HG03439 (cell line): ENCODE measurements around the gene AGAP1.

Experiments used
- ATAC-seq: cut with Tn5 transposase; IDR thresholded peaks from one replicate; pipeline ENCODE4 v1.9.1; 2021; ENCODE audit warnings: mild to moderate bottlenecking, moderate library complexity; ENCODE audit not compliant: unreplicated experiment

The AGAP1 gene

DNA sequence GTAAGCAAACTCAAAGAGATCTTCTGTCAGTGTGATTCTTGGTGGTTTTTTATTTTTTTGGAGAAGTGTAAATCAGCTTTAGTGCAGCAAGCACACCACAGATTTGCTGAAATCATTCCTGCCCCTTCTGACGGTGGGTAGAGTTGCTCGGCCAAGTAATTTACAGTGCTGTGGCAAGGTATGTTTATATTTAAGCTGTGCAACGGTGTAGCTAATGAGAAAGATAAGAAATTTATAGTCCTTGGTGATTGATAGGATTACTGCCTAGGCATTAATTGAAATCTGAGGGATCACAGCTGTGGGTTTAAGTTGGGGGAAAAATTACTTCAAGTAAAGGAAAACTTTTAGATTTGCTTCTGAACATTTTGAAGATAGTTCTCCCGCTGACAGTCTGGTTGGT is 286.6 kb downstream of the AGAP1 start:
- no peak for ATAC-seq

DNA sequence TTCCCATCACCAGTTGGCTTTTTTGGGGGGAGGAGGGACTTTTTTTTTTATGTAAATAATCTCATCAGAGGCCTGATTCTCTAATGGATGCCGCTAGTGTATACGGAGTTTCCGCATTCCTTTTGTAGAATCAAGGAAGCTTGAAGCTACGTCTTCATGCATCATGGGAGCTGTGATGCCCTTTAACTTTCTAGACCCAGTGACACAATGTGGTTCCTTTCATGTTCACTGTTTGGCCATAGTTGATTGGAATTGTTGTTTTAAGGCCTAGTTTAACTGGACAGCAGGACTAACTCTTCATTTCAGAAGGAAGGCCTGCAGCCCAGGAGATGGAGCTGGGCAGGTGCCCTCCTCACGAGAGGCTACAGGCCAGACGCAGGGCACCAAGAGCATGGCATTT is 287.9 kb downstream of the AGAP1 start:
- ATAC-seq: no peak

DNA sequence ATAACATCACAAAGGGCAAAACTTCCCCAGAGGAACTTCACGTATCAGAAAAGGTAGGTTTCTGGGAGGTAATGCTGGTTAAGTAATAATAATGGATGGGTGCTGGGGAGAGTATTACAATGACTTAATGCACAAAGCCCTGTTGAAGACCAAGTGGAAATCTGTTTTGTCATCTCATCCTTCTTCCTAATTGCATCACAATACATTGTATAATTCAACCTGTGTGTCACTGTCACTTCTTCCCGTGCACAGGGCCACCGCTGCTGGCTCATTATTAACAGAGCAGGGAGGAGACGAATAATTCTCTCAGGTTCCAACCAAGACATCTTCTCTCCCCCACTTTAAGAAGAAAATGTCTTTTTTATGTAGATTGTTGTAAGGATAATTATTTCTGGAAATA is 290.9 kb downstream of the AGAP1 start:
- ATAC-seq: no peak

DNA sequence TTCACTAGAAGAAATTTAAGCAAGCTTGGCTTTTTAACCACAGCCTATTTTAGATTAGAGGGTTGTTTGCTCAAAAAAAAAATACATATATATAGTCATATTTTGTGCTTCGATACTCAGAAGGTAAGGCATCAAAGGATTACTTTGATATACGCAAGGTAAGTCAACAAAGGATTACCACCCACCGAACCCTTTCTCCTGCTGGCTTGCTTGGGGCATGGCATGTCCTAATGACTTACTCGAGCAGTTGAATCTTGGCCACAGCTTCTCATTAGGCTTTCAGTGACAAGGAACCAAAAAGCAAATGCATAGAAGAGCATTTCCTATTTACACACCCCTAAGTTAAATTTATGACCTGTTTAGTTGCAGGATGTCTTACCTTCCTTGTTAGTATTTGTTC is 295.7 kb downstream of the AGAP1 start:
- ATAC-seq: no peak

DNA sequence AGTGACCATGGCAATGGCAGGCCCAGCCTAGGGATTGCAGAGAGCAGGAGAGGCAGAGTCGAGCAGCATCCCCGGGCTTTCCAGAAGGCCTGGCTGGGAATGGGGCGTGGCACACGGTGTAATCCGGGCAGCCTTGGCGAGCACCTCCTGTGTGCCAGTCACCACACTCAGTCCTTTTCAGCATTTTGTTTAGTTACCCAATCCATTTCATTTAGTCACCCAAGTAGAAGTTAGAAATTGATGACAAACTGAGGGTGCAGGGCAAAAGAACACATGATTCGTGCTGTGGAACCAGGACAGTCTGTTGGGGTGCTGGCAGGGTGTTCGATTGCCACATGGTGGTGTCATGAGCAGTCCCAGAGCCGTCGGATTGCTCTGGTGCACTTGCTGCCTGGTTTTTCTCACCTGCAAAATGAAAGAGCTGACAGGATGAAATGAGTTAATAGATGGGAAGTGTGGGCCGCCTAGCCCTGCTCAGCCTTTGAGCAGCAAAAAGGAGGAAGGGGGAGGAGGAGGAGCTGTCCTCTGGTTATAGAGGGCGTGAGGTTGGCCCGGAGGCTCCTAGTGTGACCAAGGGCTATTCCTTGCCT is 299.4 kb downstream of the AGAP1 start:
- no peak for ATAC-seq

DNA sequence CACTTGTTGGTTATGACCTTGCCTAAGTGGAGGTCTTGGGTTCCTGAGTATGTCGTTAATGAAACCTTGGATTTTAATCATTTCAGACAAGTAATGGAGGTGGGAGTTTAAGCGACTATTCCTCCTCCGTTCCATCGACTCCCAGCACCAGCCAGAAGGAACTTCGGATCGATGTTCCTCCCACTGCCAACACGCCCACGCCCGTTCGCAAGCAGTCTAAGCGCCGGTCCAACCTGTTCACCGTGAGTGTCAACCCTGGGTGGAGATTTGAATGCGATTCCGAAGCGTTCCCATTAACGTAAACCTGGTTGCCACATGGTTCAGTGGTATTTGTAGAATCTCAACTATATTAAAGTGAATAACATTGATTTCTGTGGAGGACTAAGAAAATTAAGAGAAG is 305.4 kb downstream of the AGAP1 start:
- no peak for ATAC-seq

DNA sequence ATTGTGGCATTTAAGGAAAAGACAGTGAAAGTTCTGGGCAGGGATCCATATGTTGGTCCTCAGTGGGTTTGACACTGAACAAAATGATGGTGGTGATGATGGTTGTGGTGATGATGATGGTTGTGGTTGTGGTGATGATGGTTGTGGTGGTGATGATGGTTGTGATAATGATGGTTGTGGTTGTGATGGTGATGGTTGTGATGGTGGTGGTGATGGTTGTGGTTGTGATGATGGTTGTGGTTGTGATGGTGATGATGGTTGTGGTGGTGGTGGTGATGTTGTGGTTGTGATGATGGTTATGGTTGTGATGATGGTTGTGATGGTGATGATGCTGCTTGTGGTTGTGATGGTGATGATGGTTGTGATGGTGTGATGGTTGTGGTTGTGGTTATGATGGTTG is 308.7 kb downstream of the AGAP1 start:
- no peak for ATAC-seq

DNA sequence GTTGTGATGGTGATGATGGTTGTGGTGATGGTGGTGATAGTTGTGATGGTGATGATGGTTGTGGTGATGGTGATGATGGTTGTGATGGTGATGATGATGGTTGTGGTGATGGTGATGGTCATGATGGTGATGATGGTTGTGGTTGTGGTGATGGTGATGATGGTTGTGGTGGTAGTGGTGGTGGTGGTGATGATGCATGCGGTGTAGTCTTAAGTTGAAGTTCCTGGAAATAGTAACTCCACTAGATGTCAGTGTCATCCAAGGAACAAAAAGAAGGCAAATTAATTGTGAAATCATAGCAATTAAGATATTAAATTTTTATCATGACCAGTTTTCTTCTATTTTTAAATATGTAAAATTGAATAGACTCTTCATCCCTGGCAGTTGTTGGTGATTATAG is 309.2 kb downstream of the AGAP1 start:
- ATAC-seq: no peak

DNA sequence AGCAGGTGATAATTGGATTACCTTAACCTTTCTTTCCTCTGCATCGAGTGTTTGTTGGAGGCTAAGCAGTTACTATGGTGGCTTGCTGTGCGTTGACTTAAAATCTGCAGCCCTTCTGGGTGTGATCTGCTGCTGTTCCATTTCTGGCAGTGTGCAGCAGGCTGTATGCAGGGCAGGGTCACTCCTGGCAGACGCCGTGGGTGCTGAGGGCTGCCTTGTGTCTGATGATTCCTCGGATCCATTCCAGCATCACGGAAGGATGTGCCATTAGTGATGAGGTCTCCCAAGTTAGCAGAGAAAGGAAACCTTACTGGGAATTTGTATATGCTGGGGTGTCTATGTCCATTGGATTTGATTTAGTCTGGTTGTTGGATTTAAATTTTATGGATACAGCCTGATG is 310.8 kb downstream of the AGAP1 start:
- ATAC-seq: no peak

DNA sequence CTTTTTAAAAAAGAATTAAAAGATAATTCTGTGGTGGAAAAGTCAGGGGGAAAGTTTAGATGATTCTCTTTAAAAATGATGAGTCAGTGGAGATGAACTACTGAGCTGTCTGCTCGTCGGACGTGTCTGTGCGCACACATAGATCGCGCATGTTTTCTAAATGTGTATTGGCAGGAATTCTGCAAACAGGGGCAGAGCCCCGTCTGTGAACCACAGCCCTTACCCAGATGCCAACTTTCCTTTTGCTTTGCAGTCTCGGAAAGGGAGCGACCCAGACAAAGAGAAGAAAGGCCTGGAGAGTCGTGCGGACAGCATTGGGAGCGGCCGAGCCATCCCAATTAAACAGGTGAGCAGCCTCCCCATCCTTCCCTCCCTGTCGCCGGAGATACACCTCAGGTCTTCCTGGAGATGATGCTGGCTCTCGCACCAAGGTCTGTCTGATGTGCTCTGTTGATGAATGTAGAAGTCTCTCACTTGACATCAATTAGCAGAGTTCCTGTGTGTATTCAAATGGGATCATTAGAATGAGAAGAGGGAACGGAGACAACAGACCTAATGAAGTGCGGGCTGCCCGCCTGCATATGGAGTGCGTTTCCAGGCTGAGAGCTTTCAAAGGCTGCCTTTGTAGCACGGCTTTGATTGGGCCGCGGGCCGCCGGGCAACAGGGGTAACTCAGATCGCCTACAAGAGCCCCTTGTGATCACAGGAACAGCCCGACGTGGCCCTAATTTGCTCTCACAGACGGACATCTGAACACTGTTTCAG is 313.3 kb downstream of the AGAP1 start:
- no peak for ATAC-seq

DNA sequence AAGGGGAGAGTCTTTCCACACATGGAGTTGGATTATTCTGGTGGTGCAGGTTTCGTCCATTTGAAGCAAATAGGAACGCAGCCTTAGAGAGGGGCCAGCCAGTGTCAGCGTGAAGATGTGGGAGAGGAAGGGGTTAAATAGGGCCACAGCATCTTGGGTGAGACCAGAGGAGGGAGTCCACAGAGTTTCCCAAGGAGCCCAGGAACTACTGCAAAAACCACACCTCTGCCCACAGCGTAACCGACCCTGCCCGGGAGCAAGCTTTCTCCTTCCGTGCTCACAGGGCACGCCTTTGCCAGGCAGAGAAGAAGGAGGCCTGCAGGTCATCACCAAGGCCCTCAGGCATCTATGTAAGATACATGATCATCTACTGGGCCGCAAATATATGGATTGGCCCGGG is 314.5 kb downstream of the AGAP1 start:
- no peak for ATAC-seq

DNA sequence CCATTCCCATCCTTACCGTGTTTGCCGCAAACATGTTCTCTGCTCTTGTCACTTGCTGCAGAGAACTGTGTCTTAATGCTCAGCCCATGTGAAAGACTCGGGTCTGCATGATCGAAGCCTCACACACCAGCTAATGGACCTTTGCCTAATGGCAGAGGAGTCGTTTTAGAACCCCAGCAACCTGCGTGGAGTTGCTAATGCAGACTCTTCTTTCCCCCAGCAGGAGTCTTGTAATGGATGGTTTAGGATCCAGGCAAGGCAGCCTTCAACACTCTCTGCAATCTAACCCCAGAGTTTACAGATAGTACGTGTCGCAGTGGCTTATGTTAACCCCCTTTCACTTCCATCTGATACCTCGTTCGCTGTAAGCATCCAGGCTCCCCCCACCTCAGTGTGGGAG is 316.4 kb downstream of the AGAP1 start:
- no peak for ATAC-seq

DNA sequence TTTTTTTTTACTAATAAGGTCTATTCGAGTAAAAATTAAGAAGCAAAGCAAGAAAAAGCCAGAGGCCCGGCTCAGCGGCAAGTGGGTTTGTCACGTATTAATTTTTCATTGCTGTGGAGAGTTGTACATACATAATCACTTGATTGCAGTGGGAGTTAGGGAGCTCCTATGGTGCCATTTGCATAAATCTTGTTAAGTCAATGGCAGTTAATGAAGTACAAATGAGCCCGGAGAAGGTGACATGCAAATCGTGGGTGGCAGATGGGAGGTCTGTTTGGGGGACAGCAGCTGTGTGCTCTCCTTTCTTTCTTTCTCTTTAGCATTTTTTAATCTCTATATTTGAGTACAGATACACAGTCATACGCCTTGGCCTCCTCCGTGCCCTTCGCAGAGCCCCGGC is 317.0 kb downstream of the AGAP1 start:
- no peak for ATAC-seq

DNA sequence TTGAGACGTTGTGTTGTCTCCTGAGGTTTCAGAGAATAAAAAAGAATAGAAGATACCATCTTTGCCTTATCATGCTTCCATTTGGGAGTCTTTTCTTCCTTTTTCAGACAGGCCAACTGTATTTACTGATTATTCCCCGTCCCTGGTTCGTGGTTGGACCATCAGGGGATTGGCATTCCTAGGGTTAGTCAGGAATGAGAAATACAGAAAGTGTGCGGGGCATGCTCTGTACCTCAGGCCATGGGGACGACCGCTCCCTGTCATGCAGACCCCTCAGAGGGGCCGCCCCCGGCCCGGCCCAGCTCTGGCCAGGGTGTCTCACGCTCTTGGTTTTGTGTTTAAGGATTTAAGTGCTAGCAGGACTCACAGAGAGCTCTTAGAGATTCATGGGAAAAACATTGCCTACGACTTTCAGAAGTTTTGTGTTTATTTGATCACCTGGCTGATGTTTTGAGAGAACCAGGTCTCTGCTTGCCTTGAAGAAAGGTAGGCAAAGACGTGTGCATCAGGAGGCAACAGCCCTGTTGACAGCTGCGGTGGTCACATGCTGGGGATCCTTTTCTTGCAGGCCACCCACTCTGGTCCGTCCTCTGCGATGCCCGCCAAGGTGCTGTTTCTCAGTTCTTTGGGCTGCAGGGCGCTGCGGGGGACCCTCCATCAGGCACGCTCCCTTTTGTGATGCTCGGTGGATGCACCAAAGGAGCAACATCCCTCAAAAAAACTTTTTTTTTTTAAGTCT is 317.8 kb downstream of the AGAP1 start:
- no peak for ATAC-seq

DNA sequence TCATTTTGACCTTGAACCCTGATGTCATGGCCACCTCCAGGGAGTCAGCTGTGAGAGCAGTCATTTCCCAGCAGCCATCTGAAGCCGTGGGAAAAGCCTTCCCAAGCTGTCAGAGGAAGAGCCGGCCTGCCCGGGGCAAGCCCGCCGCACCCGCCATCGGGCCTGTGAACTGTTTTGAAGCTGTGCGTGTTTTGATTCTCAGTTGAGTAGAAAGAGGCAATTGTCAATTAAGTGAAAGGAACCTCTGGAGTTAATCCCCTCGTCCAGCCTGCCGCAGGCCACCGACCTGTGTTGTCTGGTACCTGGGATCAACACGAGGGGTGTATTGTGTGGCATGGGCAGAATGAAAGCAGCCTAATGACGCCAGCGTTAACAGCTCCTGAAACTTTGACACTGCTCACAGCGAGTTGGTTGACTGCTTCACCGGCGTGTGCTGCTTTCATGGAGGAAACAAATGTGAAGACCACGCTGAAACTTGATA is 318.4 kb downstream of the AGAP1 start:
- ATAC-seq: no peak

DNA sequence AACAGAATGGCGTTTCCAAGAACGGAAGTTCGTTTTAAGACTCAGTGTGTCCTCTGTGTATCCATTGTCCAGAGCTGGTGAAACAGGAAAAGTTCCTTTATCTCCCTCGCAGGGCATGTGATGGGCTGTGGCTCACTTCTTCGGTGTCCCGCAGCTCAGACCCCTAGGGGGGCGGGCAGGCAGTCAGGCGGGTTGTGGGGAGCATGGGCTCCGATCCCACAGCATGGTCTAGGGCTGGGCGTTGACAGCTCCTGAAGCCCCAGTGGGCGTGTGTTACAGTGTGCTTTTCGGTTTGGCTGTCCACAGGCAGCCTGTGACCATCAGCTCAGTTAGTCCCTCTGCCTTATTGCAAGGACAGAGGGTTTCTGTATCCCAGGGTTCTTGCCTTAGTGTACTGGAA is 319.6 kb downstream of the AGAP1 start:
- ATAC-seq: no peak

DNA sequence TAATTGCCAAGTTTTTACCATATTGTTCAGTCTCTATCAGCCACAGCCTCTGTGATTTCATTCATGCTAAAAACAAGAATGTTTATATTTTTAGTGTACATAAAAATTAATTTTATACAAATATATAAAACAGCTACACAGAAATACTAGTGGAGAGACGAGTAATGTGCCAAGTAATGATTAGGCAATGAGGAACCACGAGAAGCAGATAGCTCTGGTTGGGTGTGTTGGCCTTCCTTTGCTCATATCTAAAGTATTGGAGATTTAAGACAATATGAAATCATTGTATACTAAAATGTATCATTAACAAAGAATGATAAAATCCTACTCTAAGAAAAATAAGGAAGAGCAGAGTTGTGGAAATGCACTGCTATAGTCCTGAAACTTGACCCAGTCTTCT is 326.7 kb downstream of the AGAP1 start:
- ATAC-seq: no peak

DNA sequence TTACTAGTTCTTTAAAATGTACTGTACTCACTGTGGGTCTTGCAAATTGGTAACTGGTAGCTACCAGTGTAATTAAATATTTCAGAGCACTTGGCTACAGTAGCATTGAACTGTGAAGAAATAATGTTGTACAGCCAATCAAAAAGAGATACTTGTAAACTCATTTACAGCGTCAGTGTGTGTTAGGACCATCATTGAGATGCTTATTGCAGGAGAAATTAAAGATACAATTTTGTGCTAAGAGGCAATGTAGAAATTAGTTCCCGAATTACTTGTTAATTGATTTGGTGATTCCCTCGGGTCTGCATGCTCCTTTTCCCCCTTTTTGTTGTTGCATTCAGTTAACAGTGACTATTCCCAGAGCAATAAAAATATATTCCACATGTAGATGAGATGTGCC is 330.5 kb downstream of the AGAP1 start:
- no peak for ATAC-seq

DNA sequence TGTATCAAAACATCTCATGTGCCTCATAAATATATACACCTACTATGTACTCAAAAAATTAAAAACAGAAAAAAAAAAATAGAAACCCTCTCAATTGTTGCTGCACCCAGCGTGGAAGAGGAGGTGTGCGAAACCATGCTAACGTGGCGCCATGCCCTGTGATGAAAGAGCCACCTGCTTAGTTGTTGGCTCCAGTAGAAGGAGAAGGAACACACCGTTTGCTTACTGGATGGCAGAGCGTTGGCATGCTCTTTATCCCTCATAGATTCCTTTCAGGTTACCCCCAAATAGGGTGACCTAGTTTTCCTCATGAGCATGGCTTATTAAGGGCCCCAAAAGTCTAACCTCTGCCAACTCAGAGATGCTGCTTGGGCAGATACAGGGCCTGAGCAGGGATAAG is 332.1 kb downstream of the AGAP1 start:
- no peak for ATAC-seq

DNA sequence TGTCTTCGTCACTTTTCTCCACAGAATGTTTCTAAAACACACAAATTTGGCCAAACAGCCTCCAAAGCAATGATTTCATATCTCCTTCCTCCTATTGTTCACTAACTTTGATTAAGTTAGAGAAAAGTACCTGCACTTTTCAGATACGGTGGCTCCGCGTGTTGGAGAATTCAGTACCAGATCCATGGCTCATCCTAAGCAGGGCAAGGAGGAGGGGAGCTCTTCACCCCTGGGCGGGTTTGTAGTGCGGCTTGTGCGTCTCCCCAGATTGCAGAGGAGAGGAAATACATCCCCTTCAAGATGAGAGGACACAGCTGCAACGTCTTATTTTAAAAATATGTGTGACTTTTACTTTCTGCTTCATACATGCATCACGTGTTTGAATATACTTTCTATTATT is 333.0 kb downstream of the AGAP1 start:
- no peak for ATAC-seq

DNA sequence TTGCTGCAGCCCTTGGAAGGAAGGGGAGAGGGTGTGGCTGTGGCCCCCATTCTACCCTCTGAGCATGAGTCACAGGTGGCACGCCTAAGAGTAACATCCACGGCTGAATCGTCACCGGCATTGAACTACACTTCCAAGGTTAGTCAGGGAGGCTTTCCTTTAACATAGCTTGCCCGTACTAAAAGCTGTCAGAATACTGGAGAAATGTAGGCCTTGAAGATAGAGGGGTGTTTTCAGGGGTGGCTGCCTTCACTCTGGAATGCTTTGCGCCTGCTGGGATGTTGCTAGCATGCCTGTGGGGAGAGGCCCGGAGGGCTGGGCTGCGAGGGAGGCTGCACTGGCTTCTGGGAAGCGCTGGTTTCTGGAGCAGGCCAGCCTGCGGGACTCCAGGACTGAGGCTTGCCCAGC is 333.7 kb downstream of the AGAP1 start:
- no peak for ATAC-seq

DNA sequence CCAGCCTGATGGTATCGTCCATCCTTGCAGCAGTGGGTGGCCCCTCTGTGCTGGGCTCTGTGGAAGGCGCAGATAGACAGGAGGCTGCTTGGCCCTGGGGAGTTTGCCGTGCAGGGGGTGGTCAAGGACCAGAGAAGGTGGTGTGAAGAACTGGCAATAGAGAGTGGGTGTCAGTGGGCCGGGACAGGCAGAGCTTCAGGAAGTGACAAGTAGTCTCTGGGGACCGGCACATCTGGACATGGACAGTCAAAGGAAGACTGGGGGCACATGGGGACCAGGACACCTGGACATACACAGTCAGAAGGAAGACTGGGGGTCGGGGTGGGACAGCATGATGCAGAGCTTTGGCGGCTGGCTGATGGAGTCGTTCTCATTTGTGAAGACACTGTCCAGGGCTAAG is 335.9 kb downstream of the AGAP1 start:
- no peak for ATAC-seq
